ENCODE data around the gene NOX5.
"Not testable (repeated sequence)": the region's sequence is repeated elsewhere in the genome, so short reads cannot be mapped to it uniquely, and the experiment has no call there.

GRCh38 chr15:68975651-68976160 is 38.8 kb upstream of the NOX5 start:
- TF ChIP-seq POLR2A (IDR thresholded peaks at IDR 0.05); CTCF (IDR thresholded peaks at IDR 0.05); POLR2AphosphoS5 (IDR thresholded peaks at IDR 0.05; ENCODE audit: insufficient read depth in 1 of 2, low read depth in 1 of 2): not testable (repeated sequence)

Data from vagina (tissue), 2 donors.